Mesenchymal stem cell (in vitro differentiated cells and primary cell): ENCODE measurements around the gene ZDHHC7.

Experiments
- DNase-seq: peaks from one replicate; pipeline ENCODE4 v3.0.0-alpha.2; 2013
- H2AFZ ChIP-seq: one replicate; pipeline ENCODE4 v1.6.1; 2013; ENCODE audit warnings: low read depth, mild to moderate bottlenecking, control low read depth, inconsistent platforms, low read length, moderate library complexity
- H2AK5ac ChIP-seq: 2 replicates; pipeline ENCODE4 v1.6.1; 2013; ENCODE audit warnings: low read length, moderate library complexity, mild to moderate bottlenecking, inconsistent platforms; ENCODE audit not compliant: severe bottlenecking
- H2BK120ac ChIP-seq: one replicate; pipeline ENCODE4 v1.6.1; 2013; ENCODE audit warnings: low read depth, mild to moderate bottlenecking, inconsistent platforms, low read length, moderate library complexity
- H2BK12ac ChIP-seq, 2 experiments: one replicate each; pipeline ENCODE4 v1.6.1; 2013; ENCODE audit warnings: inconsistent platforms in 2 of 2, low read length in 2 of 2, mild to moderate bottlenecking in 2 of 2, moderate library complexity in 2 of 2, control low read depth in 1 of 2
- H2BK15ac ChIP-seq: one replicate; pipeline ENCODE4 v1.6.1; 2013; ENCODE audit warnings: mild to moderate bottlenecking, low read depth, inconsistent platforms; ENCODE audit not compliant: poor library complexity, severe bottlenecking
- H2BK5ac ChIP-seq: 2 replicates; pipeline ENCODE4 v1.6.1; 2013; ENCODE audit warnings: low read depth, mild to moderate bottlenecking, low read length, control low read depth, inconsistent platforms; ENCODE audit not compliant: poor library complexity, severe bottlenecking
- H3K14ac ChIP-seq, 2 experiments: one replicate each; pipeline ENCODE4 v1.6.1; 2013; ENCODE audit warnings: inconsistent platforms in 2 of 2, low read length in 2 of 2, control low read depth in 1 of 2, mild to moderate bottlenecking in 1 of 2, moderate library complexity in 1 of 2
- H3K18ac ChIP-seq, 2 experiments: one replicate each; pipeline ENCODE4 v1.6.1; 2013; ENCODE audit warnings: inconsistent platforms in 2 of 2, low read length in 2 of 2, control low read depth in 1 of 2, low read depth in 1 of 2, mild to moderate bottlenecking in 1 of 2
- H3K23ac ChIP-seq, 2 experiments: one replicate each; pipeline ENCODE4 v1.6.1; 2013; ENCODE audit warnings: inconsistent platforms in 2 of 2, low read length in 2 of 2, mild to moderate bottlenecking in 2 of 2, moderate library complexity in 2 of 2, control low read depth in 1 of 2
- H3K27ac ChIP-seq: 2 replicates; pipeline ENCODE4 v1.5.1; 2013; ENCODE audit warnings: mild to moderate bottlenecking, moderate library complexity, low read length, control low read depth, inconsistent platforms; ENCODE audit not compliant: poor library complexity, severe bottlenecking
- H3K27me3 ChIP-seq, 2 experiments: 2 replicates each; pipeline versions ENCODE4 v1.6.1 to v1.7.0; 2013; ENCODE audit warnings: low read length in 2 of 2, mild to moderate bottlenecking in 2 of 2, moderate library complexity in 2 of 2, control low read depth in 1 of 2, inconsistent platforms in 1 of 2; ENCODE audit not compliant: control insufficient read depth in 1 of 2, insufficient read depth in 1 of 2
- H3K36me3 ChIP-seq, 2 experiments: 2 replicates each; pipeline versions ENCODE4 v1.6.1 to v1.7.0; 2013; ENCODE audit warnings: low read length in 2 of 2, control low read depth in 1 of 2, inconsistent platforms in 1 of 2, low read depth in 1 of 2, mild to moderate bottlenecking in 1 of 2; ENCODE audit not compliant: insufficient read depth in 2 of 2, control insufficient read depth in 1 of 2
- H3K4ac ChIP-seq, 2 experiments: one replicate each; pipeline ENCODE4 v1.6.1; 2013; ENCODE audit warnings: inconsistent platforms in 2 of 2, low read length in 2 of 2, mild to moderate bottlenecking in 2 of 2, moderate library complexity in 2 of 2, control low read depth in 1 of 2, low read depth in 1 of 2
- H3K4me1 ChIP-seq: 2 replicates; pipeline ENCODE4 v1.6.1; 2013; ENCODE audit warnings: low read depth, low read length, control low read depth; ENCODE audit not compliant: control insufficient read depth, insufficient read depth
- H3K4me2 ChIP-seq: 2 replicates; pipeline ENCODE4 v1.6.1; 2013; ENCODE audit warnings: low read length, mild to moderate bottlenecking, inconsistent platforms; ENCODE audit not compliant: poor library complexity, severe bottlenecking
- H3K4me3 ChIP-seq, 2 experiments: 2 replicates each; pipeline versions ENCODE4 v1.5.1 to v1.7.0; 2013; ENCODE audit warnings: low read length in 2 of 2, mild to moderate bottlenecking in 2 of 2, control low read depth in 1 of 2, low read depth in 1 of 2; ENCODE audit not compliant: insufficient read depth in 1 of 2
- H3K79me1 ChIP-seq: replicated peaks from 2 replicates; pipeline ENCODE4 v1.6.1; 2013; ENCODE audit warnings: mild to moderate bottlenecking, control low read depth, low read length, inconsistent platforms; ENCODE audit not compliant: poor library complexity, severe bottlenecking
- H3K9ac ChIP-seq: 2 replicates; pipeline ENCODE4 v1.7.0; 2013; ENCODE audit warnings: mild to moderate bottlenecking, low read length, moderate library complexity
- H3K9me3 ChIP-seq: 2 replicates; pipeline ENCODE4 v1.7.0; 2013; ENCODE audit warnings: mild to moderate bottlenecking, low read length; ENCODE audit not compliant: control insufficient read depth
- H4K8ac ChIP-seq: one replicate; pipeline ENCODE4 v1.6.1; 2013; ENCODE audit warnings: inconsistent platforms, mild to moderate bottlenecking, low read length, moderate library complexity
- H4K91ac ChIP-seq: one replicate; pipeline ENCODE4 v1.6.1; 2013; ENCODE audit warnings: mild to moderate bottlenecking, low read length, inconsistent platforms
- WGBS: methylation state at CpG from one replicate; pipeline ENCODE4 v1.1.7; 2013; ENCODE audit warnings: mixed read lengths; 5-methylcytosine and 5-hydroxymethylcytosine counted together

The ZDHHC7 gene

DNA sequence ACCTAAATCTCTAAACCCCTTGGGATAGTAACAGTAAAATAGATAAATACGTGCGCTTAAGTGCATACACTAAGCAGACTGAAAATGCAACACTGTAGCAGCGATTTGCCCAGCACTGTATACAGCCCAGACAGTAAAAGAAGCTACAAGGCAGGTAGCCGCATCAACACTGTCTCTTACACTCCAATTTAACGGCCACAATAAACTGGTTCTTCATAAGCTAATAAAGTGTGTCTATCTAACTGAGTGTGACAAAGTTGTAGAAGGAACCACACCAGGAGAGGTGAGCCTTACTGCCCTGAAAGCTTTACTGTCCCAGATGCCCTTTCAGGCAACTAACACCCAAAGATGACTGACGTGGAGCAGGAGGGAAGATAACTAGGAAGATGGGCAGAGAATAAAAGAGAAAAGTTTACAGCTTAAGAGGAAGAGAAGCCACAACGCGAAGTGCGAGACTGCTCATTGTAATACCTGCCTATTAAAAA is 847 bp downstream of the ZDHHC7 start:
- Histone ChIP-seq H2BK15ac (no peak overlapping the region), H2AK5ac (no peak overlapping the region), H2AFZ (no peak overlapping the region), H3K4me2 (peak overlapping the region; percentile 82), H3K79me1 (no peaks in the 10 kb centered on the region), H2BK12ac (no peak overlapping the region), H3K4me1 (peaks cover 17% of the 10 kb centered on the region), H4K8ac (no peak overlapping the region), H4K91ac (no peak overlapping the region), H3K27ac (peak overlapping the region; percentile 59), H3K27me3 (no peaks in the 10 kb centered on the region), H3K4me3 (peak overlapping the region; percentile 89 to 94), H2BK120ac (no peak overlapping the region), H3K14ac (no peak overlapping the region), H3K36me3 (peaks cover 0 to 10% of the 10 kb centered on the region in 2 experiments), H3K23ac (no peak overlapping the region), H3K9ac (peak overlapping the region; percentile 99), H3K4ac (peak overlapping the region in 1 of 2 experiments; percentile 3), H3K18ac (peak overlapping the region in 1 of 2 experiments; percentile 48), H2BK5ac (no peak overlapping the region), H3K9me3 (no peaks in the 10 kb centered on the region)
- 31% methylated on average over 7 of the region's 9 CpGs for WGBS
- DNase-seq: no peak

GRCh38 chr16:85008271-85008670 is 3.1 kb downstream of the ZDHHC7 start:
- H2BK15ac ChIP-seq: no peak overlapping the region
- H2AK5ac ChIP-seq: peak overlapping the region; percentile 76
- no peak overlapping the region for H2AFZ ChIP-seq
- H3K9me3 ChIP-seq: no peaks in the 10 kb centered on the region
- H3K4me1 ChIP-seq: peaks cover 28% of the 10 kb centered on the region
- H3K9ac ChIP-seq: no peak overlapping the region
- H4K8ac ChIP-seq: no peak overlapping the region
- no peak overlapping the region for H4K91ac ChIP-seq
- H3K27ac ChIP-seq: no peak overlapping the region
- H3K4ac ChIP-seq: no peak overlapping the region
- over 99% methylated on average over 3 of the region's 3 CpGs for WGBS
- H3K18ac ChIP-seq: no peak overlapping the region
- DNase-seq: no peak
- peak overlapping the region in 1 of 2 experiments; percentile 15 for H3K4me3 ChIP-seq
- peak overlapping the region in 1 of 2 experiments; percentile 32 for H3K23ac ChIP-seq
- no peak overlapping the region for H3K4me2 ChIP-seq
- H2BK12ac ChIP-seq: no peak overlapping the region
- no peak overlapping the region for H2BK5ac ChIP-seq
- no peak overlapping the region for H2BK120ac ChIP-seq
- peaks cover 0 to 10% of the 10 kb centered on the region in 2 experiments for H3K36me3 ChIP-seq
- no peak overlapping the region for H3K14ac ChIP-seq
- no peaks in the 10 kb centered on the region for H3K79me1 ChIP-seq
- no peaks in the 10 kb centered on the region for H3K27me3 ChIP-seq

DNA sequence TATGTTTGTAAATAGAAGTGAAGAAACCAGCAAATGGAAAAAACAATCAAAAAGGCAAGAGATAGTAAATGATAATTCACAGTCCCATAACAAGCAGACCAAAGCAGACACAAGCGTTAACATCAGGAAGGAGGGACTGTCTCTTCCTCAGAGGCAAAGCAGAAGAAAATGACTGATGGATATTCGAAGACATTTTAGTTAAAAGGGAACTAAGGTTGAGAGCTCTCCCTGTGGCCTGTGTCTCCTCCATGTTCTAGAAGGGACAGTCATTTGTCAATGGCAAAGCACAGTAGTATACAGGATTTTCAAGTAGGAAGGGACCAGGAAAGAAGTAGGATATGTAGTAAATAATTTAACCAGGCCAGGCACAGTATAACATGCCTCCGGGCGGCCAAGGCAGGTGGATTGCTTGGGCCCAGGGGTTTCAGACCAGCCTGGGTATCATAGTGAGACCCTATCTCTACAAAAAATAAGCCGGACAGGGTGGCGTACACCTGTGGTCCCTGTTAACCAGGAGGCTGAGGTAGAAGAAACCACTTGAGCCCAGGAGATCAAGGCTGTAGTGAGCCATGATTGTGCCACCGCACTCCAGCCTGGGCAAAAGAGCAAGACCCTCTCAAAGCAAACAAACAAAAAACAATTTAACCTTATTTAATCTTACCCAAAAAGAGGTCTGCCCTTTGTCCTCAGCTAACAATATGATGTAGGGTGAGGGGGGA is 3.7 kb downstream of the ZDHHC7 start:
- H3K4me3 ChIP-seq: no peak overlapping the region
- H3K18ac ChIP-seq: no peak overlapping the region
- no peak overlapping the region for H2BK15ac ChIP-seq
- no peak overlapping the region for H3K23ac ChIP-seq
- no peak overlapping the region for H4K8ac ChIP-seq
- H3K14ac ChIP-seq: no peak overlapping the region
- no peaks in the 10 kb centered on the region for H3K27me3 ChIP-seq
- no peak overlapping the region for H2BK12ac ChIP-seq
- peaks cover 34% of the 10 kb centered on the region for H3K4me1 ChIP-seq
- no peak overlapping the region for H2BK5ac ChIP-seq
- no peak overlapping the region for H2AFZ ChIP-seq
- H2BK120ac ChIP-seq: no peak overlapping the region
- no peak overlapping the region for H3K4ac ChIP-seq
- DNase-seq: no peak
- WGBS: 91% methylated on average over 7 of the region's 7 CpGs
- peaks cover 3 to 10% of the 10 kb centered on the region in 2 experiments for H3K36me3 ChIP-seq
- no peak overlapping the region for H2AK5ac ChIP-seq
- no peak overlapping the region for H3K4me2 ChIP-seq
- H4K91ac ChIP-seq: no peak overlapping the region
- H3K79me1 ChIP-seq: no peaks in the 10 kb centered on the region
- no peak overlapping the region for H3K9ac ChIP-seq
- no peaks in the 10 kb centered on the region for H3K9me3 ChIP-seq
- H3K27ac ChIP-seq: no peak overlapping the region

GRCh38 chr16:85006639-85007038 is 4.7 kb downstream of the ZDHHC7 start:
- DNase-seq: no peak
- no peak overlapping the region for H3K18ac ChIP-seq
- no peak overlapping the region for H2AK5ac ChIP-seq
- no peak overlapping the region for H3K4me2 ChIP-seq
- no peak overlapping the region for H2BK120ac ChIP-seq
- H4K91ac ChIP-seq: no peak overlapping the region
- H3K9me3 ChIP-seq: no peaks in the 10 kb centered on the region
- H2BK15ac ChIP-seq: no peak overlapping the region
- no peak overlapping the region for H2BK12ac ChIP-seq
- no peak overlapping the region for H2BK5ac ChIP-seq
- H3K27ac ChIP-seq: peak overlapping the region; percentile 99
- H3K9ac ChIP-seq: peak overlapping the region; percentile 89
- H4K8ac ChIP-seq: no peak overlapping the region
- WGBS: 91% methylated on average over 7 of the region's 7 CpGs
- no peaks in the 10 kb centered on the region for H3K27me3 ChIP-seq
- H2AFZ ChIP-seq: no peak overlapping the region
- H3K79me1 ChIP-seq: no peaks in the 10 kb centered on the region
- H3K14ac ChIP-seq: no peak overlapping the region
- H3K36me3 ChIP-seq: peaks cover 3 to 10% of the 10 kb centered on the region in 2 experiments
- H3K23ac ChIP-seq: no peak overlapping the region
- peak overlapping the region in 1 of 2 experiments; percentile 19 for H3K4me3 ChIP-seq
- no peak overlapping the region for H3K4ac ChIP-seq
- H3K4me1 ChIP-seq: peaks cover 38% of the 10 kb centered on the region
